Measurements from ENCODE around the gene PISD.

GRCh38 chr22:31602259-31602952 lies 59.6 kb downstream of the PISD start:
- TF ChIP-seq CTCF (IDR thresholded peaks at IDR 0.05) (no peak), POLR2A (IDR thresholded peaks at IDR 0.05) (no peak)
